Measurements from ENCODE around the gene SPG21.

- TF ChIP-seq, protein P1, sequence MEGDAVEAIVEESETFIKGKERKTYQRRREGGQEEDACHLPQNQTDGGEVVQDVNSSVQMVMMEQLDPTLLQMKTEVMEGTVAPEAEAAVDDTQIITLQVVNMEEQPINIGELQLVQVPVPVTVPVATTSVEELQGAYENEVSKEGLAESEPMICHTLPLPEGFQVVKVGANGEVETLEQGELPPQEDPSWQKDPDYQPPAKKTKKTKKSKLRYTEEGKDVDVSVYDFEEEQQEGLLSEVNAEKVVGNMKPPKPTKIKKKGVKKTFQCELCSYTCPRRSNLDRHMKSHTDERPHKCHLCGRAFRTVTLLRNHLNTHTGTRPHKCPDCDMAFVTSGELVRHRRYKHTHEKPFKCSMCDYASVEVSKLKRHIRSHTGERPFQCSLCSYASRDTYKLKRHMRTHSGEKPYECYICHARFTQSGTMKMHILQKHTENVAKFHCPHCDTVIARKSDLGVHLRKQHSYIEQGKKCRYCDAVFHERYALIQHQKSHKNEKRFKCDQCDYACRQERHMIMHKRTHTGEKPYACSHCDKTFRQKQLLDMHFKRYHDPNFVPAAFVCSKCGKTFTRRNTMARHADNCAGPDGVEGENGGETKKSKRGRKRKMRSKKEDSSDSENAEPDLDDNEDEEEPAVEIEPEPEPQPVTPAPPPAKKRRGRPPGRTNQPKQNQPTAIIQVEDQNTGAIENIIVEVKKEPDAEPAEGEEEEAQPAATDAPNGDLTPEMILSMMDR (conservative IDR thresholded peaks at IDR 0.05; ENCODE audit: low read length), result no peak
- no peak for TF ChIP-seq EZH2phosphoT487 (IDR thresholded peaks at IDR 0.05; ENCODE audit: borderline replicate concordance)
These were observed 30.6 kb downstream of the SPG21 start for GRCh38 chr15:64959128-64959527.
